ENCODE measurements around the gene TUBGCP4. TPM values are rescaled to one million over a fixed set of nuclear protein-coding genes. Genes with fewer than 3 reads are reported as not detected.

The TUBGCP4 gene
- polyA plus RNA-seq, 1 of the 3 experiments (the other 2 are of a cell fraction) = 6.6 TPM

DNA sequence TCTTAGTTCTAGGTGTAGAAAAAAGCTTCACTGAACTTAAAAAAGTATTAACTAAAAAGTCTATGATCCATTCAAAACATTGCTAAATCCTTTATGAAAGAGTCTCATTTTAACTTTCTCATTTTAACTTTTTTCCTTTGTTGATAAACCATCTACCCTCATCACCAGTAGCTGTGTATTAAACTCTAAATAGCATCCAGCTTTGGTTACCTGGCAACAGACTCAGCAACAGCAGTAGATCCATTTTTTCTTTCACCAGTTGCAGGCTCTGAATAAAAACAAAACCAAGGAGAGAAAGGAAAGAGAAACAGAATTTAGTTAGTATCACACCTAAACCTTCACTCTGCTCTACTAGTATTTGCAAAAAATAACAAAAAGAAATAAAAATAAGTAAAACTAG is 70.4 kb downstream of the TUBGCP4 start:
- H3K4me3 ChIP-seq (ENCODE audit: low read depth in 2 of 2, low read length in 1 of 2) = no peak overlapping the region; a peak in 1 of 4 replicates
- H3K9ac ChIP-seq = peak overlapping the region; percentile 53
- no peaks in the 10 kb centered on the region for H3K79me2 ChIP-seq (ENCODE audit: insufficient read depth)
- TF ChIP-seq, protein P1, sequence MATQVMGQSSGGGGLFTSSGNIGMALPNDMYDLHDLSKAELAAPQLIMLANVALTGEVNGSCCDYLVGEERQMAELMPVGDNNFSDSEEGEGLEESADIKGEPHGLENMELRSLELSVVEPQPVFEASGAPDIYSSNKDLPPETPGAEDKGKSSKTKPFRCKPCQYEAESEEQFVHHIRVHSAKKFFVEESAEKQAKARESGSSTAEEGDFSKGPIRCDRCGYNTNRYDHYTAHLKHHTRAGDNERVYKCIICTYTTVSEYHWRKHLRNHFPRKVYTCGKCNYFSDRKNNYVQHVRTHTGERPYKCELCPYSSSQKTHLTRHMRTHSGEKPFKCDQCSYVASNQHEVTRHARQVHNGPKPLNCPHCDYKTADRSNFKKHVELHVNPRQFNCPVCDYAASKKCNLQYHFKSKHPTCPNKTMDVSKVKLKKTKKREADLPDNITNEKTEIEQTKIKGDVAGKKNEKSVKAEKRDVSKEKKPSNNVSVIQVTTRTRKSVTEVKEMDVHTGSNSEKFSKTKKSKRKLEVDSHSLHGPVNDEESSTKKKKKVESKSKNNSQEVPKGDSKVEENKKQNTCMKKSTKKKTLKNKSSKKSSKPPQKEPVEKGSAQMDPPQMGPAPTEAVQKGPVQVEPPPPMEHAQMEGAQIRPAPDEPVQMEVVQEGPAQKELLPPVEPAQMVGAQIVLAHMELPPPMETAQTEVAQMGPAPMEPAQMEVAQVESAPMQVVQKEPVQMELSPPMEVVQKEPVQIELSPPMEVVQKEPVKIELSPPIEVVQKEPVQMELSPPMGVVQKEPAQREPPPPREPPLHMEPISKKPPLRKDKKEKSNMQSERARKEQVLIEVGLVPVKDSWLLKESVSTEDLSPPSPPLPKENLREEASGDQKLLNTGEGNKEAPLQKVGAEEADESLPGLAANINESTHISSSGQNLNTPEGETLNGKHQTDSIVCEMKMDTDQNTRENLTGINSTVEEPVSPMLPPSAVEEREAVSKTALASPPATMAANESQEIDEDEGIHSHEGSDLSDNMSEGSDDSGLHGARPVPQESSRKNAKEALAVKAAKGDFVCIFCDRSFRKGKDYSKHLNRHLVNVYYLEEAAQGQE (IDR thresholded peaks at IDR 0.05; ENCODE audit: low read depth, low read length) = no peak
- TF ChIP-seq NFIC (IDR thresholded peaks at IDR 0.05; ENCODE audit: borderline replicate concordance) = no peak
- no peak for TF ChIP-seq MEF2A (IDR thresholded peaks at IDR 0.05; ENCODE audit: borderline replicate concordance, low read depth)
- TF ChIP-seq MXI1 (IDR thresholded peaks at IDR 0.05; ENCODE audit: low read depth, low read length) = no peak
- TF ChIP-seq POLR2AphosphoS5 (IDR thresholded peaks at IDR 0.05; ENCODE audit: low read depth, low read length) = no peak
- no peak for TF ChIP-seq TAF1 (IDR thresholded peaks at IDR 0.05; ENCODE audit: borderline replicate concordance, low read depth, low read length)
- TF ChIP-seq, protein P2, sequence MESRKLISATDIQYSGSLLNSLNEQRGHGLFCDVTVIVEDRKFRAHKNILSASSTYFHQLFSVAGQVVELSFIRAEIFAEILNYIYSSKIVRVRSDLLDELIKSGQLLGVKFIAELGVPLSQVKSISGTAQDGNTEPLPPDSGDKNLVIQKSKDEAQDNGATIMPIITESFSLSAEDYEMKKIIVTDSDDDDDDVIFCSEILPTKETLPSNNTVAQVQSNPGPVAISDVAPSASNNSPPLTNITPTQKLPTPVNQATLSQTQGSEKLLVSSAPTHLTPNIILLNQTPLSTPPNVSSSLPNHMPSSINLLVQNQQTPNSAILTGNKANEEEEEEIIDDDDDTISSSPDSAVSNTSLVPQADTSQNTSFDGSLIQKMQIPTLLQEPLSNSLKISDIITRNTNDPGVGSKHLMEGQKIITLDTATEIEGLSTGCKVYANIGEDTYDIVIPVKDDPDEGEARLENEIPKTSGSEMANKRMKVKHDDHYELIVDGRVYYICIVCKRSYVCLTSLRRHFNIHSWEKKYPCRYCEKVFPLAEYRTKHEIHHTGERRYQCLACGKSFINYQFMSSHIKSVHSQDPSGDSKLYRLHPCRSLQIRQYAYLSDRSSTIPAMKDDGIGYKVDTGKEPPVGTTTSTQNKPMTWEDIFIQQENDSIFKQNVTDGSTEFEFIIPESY (IDR thresholded peaks at IDR 0.05; ENCODE audit: borderline replicate concordance, low read depth) = no peak
- no peak for TF ChIP-seq RFX5 (IDR thresholded peaks at IDR 0.05; ENCODE audit: low read length)
- TF ChIP-seq GABPA (IDR thresholded peaks at IDR 0.05; ENCODE audit: low read depth) = no peak
- TF ChIP-seq, protein P3, sequence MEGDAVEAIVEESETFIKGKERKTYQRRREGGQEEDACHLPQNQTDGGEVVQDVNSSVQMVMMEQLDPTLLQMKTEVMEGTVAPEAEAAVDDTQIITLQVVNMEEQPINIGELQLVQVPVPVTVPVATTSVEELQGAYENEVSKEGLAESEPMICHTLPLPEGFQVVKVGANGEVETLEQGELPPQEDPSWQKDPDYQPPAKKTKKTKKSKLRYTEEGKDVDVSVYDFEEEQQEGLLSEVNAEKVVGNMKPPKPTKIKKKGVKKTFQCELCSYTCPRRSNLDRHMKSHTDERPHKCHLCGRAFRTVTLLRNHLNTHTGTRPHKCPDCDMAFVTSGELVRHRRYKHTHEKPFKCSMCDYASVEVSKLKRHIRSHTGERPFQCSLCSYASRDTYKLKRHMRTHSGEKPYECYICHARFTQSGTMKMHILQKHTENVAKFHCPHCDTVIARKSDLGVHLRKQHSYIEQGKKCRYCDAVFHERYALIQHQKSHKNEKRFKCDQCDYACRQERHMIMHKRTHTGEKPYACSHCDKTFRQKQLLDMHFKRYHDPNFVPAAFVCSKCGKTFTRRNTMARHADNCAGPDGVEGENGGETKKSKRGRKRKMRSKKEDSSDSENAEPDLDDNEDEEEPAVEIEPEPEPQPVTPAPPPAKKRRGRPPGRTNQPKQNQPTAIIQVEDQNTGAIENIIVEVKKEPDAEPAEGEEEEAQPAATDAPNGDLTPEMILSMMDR (IDR thresholded peaks at IDR 0.05) = no peak
- no peak for TF ChIP-seq CHD2 (IDR thresholded peaks at IDR 0.05; ENCODE audit: low read length, partially characterized antibody)
- TF ChIP-seq JUND (IDR thresholded peaks at IDR 0.05) = no peak
- TF ChIP-seq YY1 (IDR thresholded peaks at IDR 0.05; ENCODE audit: low read depth) = no peak
- ChIA-PET POLR2A (interaction anchor here (1.9 kb wide), 1 partner anchor 69 kb away, joined by 9 read pairs; no protein-coding TSS in a partner anchor), CTCF (interaction anchor here (0.6 to 4.7 kb wide), 11 partner anchors 8 to 335 kb away, joined by 3 to 36 read pairs (median 4); partner anchors contain the start of genes ELL3 and MAP1A)
- H3K27me3 ChIP-seq (ENCODE audit: insufficient read depth) = no peaks in the 10 kb centered on the region
- peak overlapping the region; percentile 36 to 92; a peak in 3 of 4 replicates for H3K27ac ChIP-seq (ENCODE audit: low read depth in 2 of 2, low read length in 1 of 2)
- H3K9me3 ChIP-seq = no peaks in the 10 kb centered on the region
- H3K4me2 ChIP-seq = peak overlapping the region; percentile 51; the same call in 1 of the 2 replicates
- no peaks in the 10 kb centered on the region for H3K4me1 ChIP-seq (ENCODE audit: control insufficient read depth in 1 of 2, insufficient read depth in 2 of 2, low read depth in 1 of 2, low read length in 1 of 2)
- no peak overlapping the region for H2AFZ ChIP-seq (ENCODE audit: low read depth)
- H3K36me3 ChIP-seq (replicated peaks in 1 of 2; ENCODE audit: control insufficient read depth in 1 of 2, insufficient read depth in 2 of 2, low read length in 1 of 2) = peaks cover 36 to 54% of the 10 kb centered on the region in 2 experiments
- no peaks in the 10 kb centered on the region for H3K9me2 ChIP-seq
- peaks cover 21% of the 10 kb centered on the region for H3F3A ChIP-seq (replicated peaks; ENCODE audit: insufficient read depth)
- H4K20me1 ChIP-seq (ENCODE audit: insufficient read depth) = no peaks in the 10 kb centered on the region
- peak; percentile 22 for DNase-seq
